Right hindlimb (tissue), 1 donor: ENCODE results near the gene MMP11.

Source experiments
- DNase-seq: peaks from one replicate; pipeline ENCODE4 v3.0.0-alpha.2; 2018

The MMP11 gene

DNA sequence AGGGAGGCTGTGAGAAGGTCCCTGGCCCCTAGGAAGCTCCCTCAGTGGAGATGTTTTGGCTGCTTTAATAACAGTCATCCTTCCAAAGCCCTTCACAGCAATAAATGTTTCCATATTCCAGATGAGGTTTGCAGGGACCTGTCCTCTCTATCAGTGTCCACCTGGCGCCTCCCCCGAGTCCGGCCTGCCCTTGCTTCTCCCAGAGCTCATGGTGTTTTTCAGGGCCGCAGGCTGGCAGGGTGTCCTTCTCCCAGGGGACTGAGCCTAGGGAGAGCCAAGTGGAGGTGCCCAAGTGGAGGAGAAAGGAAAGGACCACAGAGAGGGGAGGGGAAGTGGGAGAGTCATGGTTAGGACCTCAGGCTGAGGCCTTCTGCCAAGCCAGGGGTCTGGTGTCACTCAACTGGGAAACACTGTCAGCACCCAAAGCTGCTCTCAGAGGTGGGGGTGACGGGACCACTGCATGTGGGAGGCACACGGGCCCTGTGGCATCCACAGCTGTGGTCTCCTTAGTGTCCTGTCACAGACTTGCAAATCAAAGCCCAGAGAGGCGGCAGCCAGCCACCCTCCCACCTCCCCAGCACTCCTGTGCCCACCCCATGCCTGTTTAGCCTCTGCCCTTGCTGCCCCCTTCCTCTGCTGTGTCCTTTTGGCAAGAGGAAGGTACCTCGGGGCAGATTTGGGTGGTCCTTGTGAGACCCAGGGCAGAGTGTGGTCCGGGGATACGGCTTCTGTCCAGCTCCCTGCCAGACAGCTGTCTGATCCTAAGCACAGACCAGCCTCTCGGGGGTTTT is 59.8 kb downstream of the MMP11 start:
- DNase-seq, result peak; percentile 25

GRCh38 chr22:23833017-23833751 is 60.5 kb downstream of the MMP11 start:
- peak; percentile 17 for DNase-seq
